Nucleus accumbens (tissue), 56 donors: ENCODE measurements around the gene APOA4.

Experiments used
- DNase-seq, 56 donors: peaks; one replicate each; lab custom pipeline; 2025; lab: John Stamatoyannopoulos, UW

APOA4 gene

GRCh38 chr11:116831790-116832349 is 8.8 kb upstream of the APOA4 start:
- no peak for DNase-seq

- no peak for DNase-seq
Observed at GRCh38 chr11:116830184-116830912, 7.2 kb upstream of the APOA4 start.

GRCh38 chr11:116829525-116830183 is 6.5 kb upstream of the APOA4 start, which contains the start of gene APOC3:
Gene APOC3 (plus strand): TSS chr11:116829907. CDS start chr11:116830583, 676 bp downstream.
- no peak for DNase-seq

GRCh38 chr11:116828632-116829524 is 5.8 kb upstream of the APOA4 start:
- DNase-seq: no peak

- no peak for DNase-seq
Observed at GRCh38 chr11:116827461-116827860, 4.4 kb upstream of the APOA4 start.

GRCh38 chr11:116826751-116827431 is 3.8 kb upstream of the APOA4 start:
- no peak for DNase-seq

GRCh38 chr11:116825854-116826750 is 3.0 kb upstream of the APOA4 start:
- no peak for DNase-seq

- DNase-seq: no peak
Observed at GRCh38 chr11:116825434-116825833, 2.3 kb upstream of the APOA4 start.

GRCh38 chr11:116822575-116822974 is 529 bp downstream of the APOA4 start:
- DNase-seq: no peak

- DNase-seq: no peak
Observed at GRCh38 chr11:116821050-116821918, 1.8 kb downstream of the APOA4 start.

GRCh38 chr11:116819049-116819448 is 4.1 kb downstream of the APOA4 start:
- DNase-seq: no peak

- no peak for DNase-seq
Observed at GRCh38 chr11:116814502-116814901, 8.6 kb downstream of the APOA4 start.

- DNase-seq: no peak
Observed at GRCh38 chr11:116813781-116814471, 9.2 kb downstream of the APOA4 start.

GRCh38 chr11:116813170-116813569 is 9.9 kb downstream of the APOA4 start:
- DNase-seq: no peak

- no peak for DNase-seq
Observed at GRCh38 chr11:116812109-116812508, 11.0 kb downstream of the APOA4 start.

GRCh38 chr11:116811194-116811593 is 11.9 kb downstream of the APOA4 start:
- DNase-seq: no peak
